ENCODE data around the gene SERPINE1.

Gene SERPINE1

GRCh38 chr7:101113836-101114235 lies 13.1 kb upstream of the SERPINE1 start:
- TF ChIP-seq POLR2AphosphoS5 (IDR thresholded peaks at IDR 0.05; ENCODE audit: low read depth, low read length), result no peak
- no peak for TF ChIP-seq FOXP2 (optimal IDR thresholded peaks at IDR 0.05; ENCODE audit: borderline replicate concordance, extremely low read depth, extremely low read length, insufficient read depth)
- no peak for TF ChIP-seq REST (IDR thresholded peaks at IDR 0.05; ENCODE audit: insufficient read depth in 1 of 2, low read depth in 2 of 2, low read length in 2 of 2)
- TF ChIP-seq TAF1 (IDR thresholded peaks at IDR 0.05; ENCODE audit: borderline replicate concordance, insufficient read depth, low read length), result no peak
- no peak for TF ChIP-seq SIN3A (IDR thresholded peaks at IDR 0.05; ENCODE audit: borderline replicate concordance, insufficient read depth, low read length)

DNA sequence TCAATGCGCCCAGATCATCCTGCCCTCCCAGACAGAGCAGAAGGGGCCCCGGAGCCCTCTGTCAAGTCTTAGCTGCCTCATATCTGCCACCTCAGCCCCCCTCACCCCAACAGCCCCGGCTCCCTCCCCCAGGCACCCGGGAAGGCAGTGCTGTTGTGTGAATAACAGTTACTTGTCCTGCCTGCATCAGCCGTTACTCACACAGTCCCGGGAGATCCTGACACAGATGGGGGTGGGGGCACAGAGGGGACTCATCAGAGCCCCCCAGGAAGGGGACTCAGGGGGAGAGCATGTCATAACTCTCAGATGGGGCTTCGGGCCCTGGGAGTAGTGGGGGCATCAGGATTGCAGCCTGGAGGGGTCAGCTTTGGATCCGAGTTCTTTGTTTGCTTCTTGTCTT lies 12.4 kb upstream of the SERPINE1 start:
- TF ChIP-seq REST (IDR thresholded peaks at IDR 0.05; ENCODE audit: insufficient read depth in 1 of 2, low read depth in 2 of 2, low read length in 2 of 2), result no peak
- no peak for TF ChIP-seq TAF1 (IDR thresholded peaks at IDR 0.05; ENCODE audit: borderline replicate concordance, insufficient read depth, low read length)
- no peak for TF ChIP-seq FOXP2 (optimal IDR thresholded peaks at IDR 0.05; ENCODE audit: borderline replicate concordance, extremely low read depth, extremely low read length, insufficient read depth)
- TF ChIP-seq SIN3A (IDR thresholded peaks at IDR 0.05; ENCODE audit: borderline replicate concordance, insufficient read depth, low read length), result no peak
- no peak for TF ChIP-seq POLR2AphosphoS5 (IDR thresholded peaks at IDR 0.05; ENCODE audit: low read depth, low read length)

DNA sequence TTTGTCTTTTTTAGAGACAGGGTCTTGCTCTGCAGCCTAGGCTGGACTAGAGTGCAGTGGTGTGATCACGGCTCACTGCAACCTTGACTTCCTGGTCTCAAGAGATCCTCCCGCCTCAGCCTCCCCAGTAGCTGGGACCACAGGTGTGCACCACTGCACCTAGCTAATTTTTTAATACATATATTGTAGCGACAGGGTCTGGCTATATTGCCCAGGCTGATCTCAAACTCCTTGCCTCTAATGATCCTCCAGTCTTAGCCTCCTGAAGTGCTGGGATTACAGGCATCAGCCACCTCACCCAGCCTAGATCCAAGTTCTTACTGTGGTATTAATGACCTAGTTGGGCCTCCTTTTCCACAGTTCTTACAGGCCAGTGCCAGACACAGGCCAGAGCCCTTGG lies 11.7 kb upstream of the SERPINE1 start:
- TF ChIP-seq POLR2AphosphoS5 (IDR thresholded peaks at IDR 0.05; ENCODE audit: low read depth, low read length) (no peak), TAF1 (IDR thresholded peaks at IDR 0.05; ENCODE audit: borderline replicate concordance, insufficient read depth, low read length) (no peak), SIN3A (IDR thresholded peaks at IDR 0.05; ENCODE audit: borderline replicate concordance, insufficient read depth, low read length) (no peak), REST (IDR thresholded peaks at IDR 0.05; ENCODE audit: insufficient read depth in 1 of 2, low read depth in 2 of 2, low read length in 2 of 2) (no peak), FOXP2 (optimal IDR thresholded peaks at IDR 0.05; ENCODE audit: borderline replicate concordance, extremely low read depth, extremely low read length, insufficient read depth) (no peak)

DNA sequence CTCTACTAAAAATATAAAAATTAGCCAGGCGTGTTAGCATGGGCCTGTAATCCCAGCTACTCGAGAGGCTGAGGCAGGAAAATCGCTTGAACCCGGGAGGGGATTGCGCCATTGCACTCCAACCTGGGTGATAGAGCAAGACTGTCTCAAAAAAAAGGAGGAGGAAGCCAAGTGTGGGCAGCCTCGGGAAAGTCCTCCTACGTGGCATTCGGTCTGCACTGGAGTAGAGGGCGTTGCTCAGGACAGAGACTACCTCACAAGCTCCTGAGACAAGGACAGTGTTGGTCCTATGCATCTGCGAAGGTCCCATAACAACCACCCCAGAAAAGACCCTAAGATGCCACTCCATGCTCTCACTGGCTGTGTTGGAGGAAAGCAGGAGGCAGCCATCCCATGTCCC lies 10.0 kb upstream of the SERPINE1 start:
- no peak for TF ChIP-seq REST (IDR thresholded peaks at IDR 0.05; ENCODE audit: insufficient read depth in 1 of 2, low read depth in 2 of 2, low read length in 2 of 2)
- TF ChIP-seq TAF1 (IDR thresholded peaks at IDR 0.05; ENCODE audit: borderline replicate concordance, insufficient read depth, low read length), result no peak
- no peak for TF ChIP-seq FOXP2 (optimal IDR thresholded peaks at IDR 0.05; ENCODE audit: borderline replicate concordance, extremely low read depth, extremely low read length, insufficient read depth)
- no peak for TF ChIP-seq POLR2AphosphoS5 (IDR thresholded peaks at IDR 0.05; ENCODE audit: low read depth, low read length)
- TF ChIP-seq SIN3A (IDR thresholded peaks at IDR 0.05; ENCODE audit: borderline replicate concordance, insufficient read depth, low read length), result no peak

DNA sequence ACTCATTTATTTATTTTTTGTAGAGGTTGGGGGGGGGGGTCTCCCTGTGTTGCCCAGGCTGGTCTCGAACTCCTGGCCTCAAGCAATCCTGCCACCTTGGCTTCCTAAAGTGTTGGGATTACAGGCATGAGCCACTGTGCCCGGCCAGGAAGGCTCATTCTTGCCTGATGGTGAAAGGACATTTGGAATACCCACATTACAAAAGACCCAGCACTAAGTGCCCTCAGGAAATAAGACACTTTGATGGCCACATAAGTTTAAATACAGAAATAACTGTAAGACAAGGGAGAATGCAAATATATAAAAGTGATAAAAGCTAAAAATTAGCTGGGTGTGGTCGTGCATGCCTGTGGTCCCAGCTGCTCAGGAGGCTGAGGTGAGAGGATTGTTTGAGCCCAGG lies 8.0 kb upstream of the SERPINE1 start:
- TF ChIP-seq REST (IDR thresholded peaks at IDR 0.05; ENCODE audit: insufficient read depth in 1 of 2, low read depth in 2 of 2, low read length in 2 of 2) (no peak), TAF1 (IDR thresholded peaks at IDR 0.05; ENCODE audit: borderline replicate concordance, insufficient read depth, low read length) (no peak), POLR2AphosphoS5 (IDR thresholded peaks at IDR 0.05; ENCODE audit: low read depth, low read length) (no peak), FOXP2 (optimal IDR thresholded peaks at IDR 0.05; ENCODE audit: borderline replicate concordance, extremely low read depth, extremely low read length, insufficient read depth) (no peak), SIN3A (IDR thresholded peaks at IDR 0.05; ENCODE audit: borderline replicate concordance, insufficient read depth, low read length) (no peak)
